Measurements from ENCODE around the gene TP53AIP1.

DNA sequence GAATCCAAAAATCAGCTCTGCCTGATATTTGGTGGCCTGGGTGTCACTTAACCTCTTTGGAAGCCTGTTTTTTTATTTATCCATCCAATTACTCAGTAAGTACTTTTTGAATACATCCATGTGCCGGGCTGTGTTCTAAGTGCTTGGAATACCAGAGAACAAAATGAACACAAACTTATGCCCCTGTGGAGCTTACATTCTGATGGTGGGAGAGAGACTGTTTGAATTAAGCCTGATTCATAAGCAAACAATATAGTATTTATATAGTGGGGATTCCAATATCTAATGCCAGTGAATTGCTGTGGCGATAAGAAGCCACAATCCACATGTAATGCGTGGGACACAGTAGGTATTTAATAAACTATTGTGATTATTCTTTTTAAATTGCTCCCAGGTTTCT, 32.1 kb downstream of the TP53AIP1 start:
- no peak for TF ChIP-seq SUZ12 (IDR thresholded peaks at IDR 0.05)
- TF ChIP-seq BHLHE40 (IDR thresholded peaks at IDR 0.05; ENCODE audit: borderline replicate concordance), result no peak
- TF ChIP-seq TARDBP (IDR thresholded peaks at IDR 0.05), result no peak
- no peak for TF ChIP-seq ELF4 (IDR thresholded peaks at IDR 0.05)

Measured in HEK293T (cell line).